Keratinocyte (primary cell): ENCODE measurements around the gene GPC5. TPM values are rescaled to one million over a fixed set of nuclear protein-coding genes. Genes with fewer than 3 reads are reported as not detected.

Source experiments
- DNase-seq: peaks from one replicate; pipeline ENCODE4 v3.0.0-alpha.2; 2011; ENCODE audit warnings: low read depth, missing footprints, low spot score
- FAIRE-seq: peaks from 2 replicates; lab custom pipeline; 2011; peaks lifted over from hg19 to GRCh38; lab: Jason Lieb, UNC
- H2AFZ ChIP-seq: 2 replicates; pipeline ENCODE4 v1.6.0; 2012; ENCODE audit warnings: low read length, control low read depth, inconsistent platforms; ENCODE audit not compliant: control insufficient read depth
- H3K27ac ChIP-seq: 2 replicates; pipeline ENCODE4 v1.5.1; 2011; ENCODE audit warnings: low read length; ENCODE audit not compliant: control insufficient read depth, insufficient read depth
- H3K27me3 ChIP-seq: 3 replicates; pipeline ENCODE4 v1.6.0; 2011; ENCODE audit warnings: low read length; ENCODE audit not compliant: control insufficient read depth, insufficient read depth; ENCODE audit errors: extremely low read depth
- H3K36me3 ChIP-seq, 2 experiments: 2 replicates in 1 of 2; 3 replicates in 1 of 2; pipeline ENCODE4 v1.5.1; 2011; ENCODE audit warnings: low read length in 2 of 2, mild to moderate bottlenecking in 1 of 2; ENCODE audit not compliant: control insufficient read depth in 2 of 2, insufficient read depth in 2 of 2; ENCODE audit errors: extremely low read depth in 1 of 2
- H3K4me1 ChIP-seq: 3 replicates; pipeline ENCODE4 v1.5.1; 2011; ENCODE audit warnings: low read length; ENCODE audit not compliant: control insufficient read depth, insufficient read depth; ENCODE audit errors: extremely low read depth
- H3K4me2 ChIP-seq: 3 replicates; pipeline ENCODE4 v1.6.0; 2011; ENCODE audit warnings: low read depth, low read length; ENCODE audit not compliant: control insufficient read depth, insufficient read depth; ENCODE audit errors: extremely low read depth
- H3K4me3 ChIP-seq, 3 experiments: fragments of 200-600 bp in 1 of 3; sonication (generic) in 1 of 3; 2 replicates in 2 of 3; 3 replicates in 1 of 3; pipeline ENCODE4 v1.5.1; 2011 to 2016; ENCODE audit warnings: low read length in 3 of 3, mild to moderate bottlenecking in 3 of 3, control low read depth in 2 of 3, inconsistent platforms in 1 of 3, low read depth in 1 of 3, mixed read lengths in 1 of 3, mixed run types in 1 of 3, moderate library complexity in 1 of 3; ENCODE audit not compliant: control insufficient read depth in 2 of 3, insufficient read depth in 2 of 3; ENCODE audit errors: extremely low read depth in 1 of 3
- H3K79me2 ChIP-seq: 2 replicates; pipeline ENCODE4 v1.6.0; 2012; ENCODE audit warnings: low read length; ENCODE audit not compliant: control insufficient read depth, insufficient read depth
- H3K9ac ChIP-seq: 3 replicates; pipeline ENCODE4 v1.6.0; 2011; ENCODE audit warnings: low read length; ENCODE audit not compliant: control insufficient read depth, insufficient read depth; ENCODE audit errors: extremely low read depth
- H3K9me1 ChIP-seq: 3 replicates; pipeline ENCODE4 v1.6.0; 2011; ENCODE audit warnings: low read length; ENCODE audit not compliant: control insufficient read depth, insufficient read depth; ENCODE audit errors: extremely low read depth
- H3K9me3 ChIP-seq: 2 replicates; pipeline ENCODE4 v1.5.1; 2012; ENCODE audit warnings: low read depth, low read length; ENCODE audit not compliant: control insufficient read depth
- H4K20me1 ChIP-seq: 3 replicates; pipeline ENCODE4 v1.6.0; 2011; ENCODE audit warnings: low read length; ENCODE audit not compliant: control insufficient read depth, insufficient read depth; ENCODE audit errors: extremely low read depth
- EZH2 ChIP-seq: IDR thresholded peaks from one replicate; pipeline ENCODE4 v1.6.1; 2012; ENCODE audit warnings: inconsistent platforms, mild to moderate bottlenecking, low read length, moderate library complexity
- dilution Hi-C: fragments of 300-500 bp; cut with MboI; formaldehyde crosslinking; loops from one replicate; pipeline ENCODE4 v1.7.0; 2020; ENCODE audit warnings: low sequenced_read_pairs; ENCODE audit not compliant: extremely low pct_ligation_motif_present
- polyA plus RNA-seq, 5 experiments: library from polyadenylated mRNA; depleted of rRNA in 3 of 5; stranded (reverse) in 3 of 5; stranded (forward) in 1 of 5; unstranded in 1 of 5; fragments of >200 nt; gene quantifications; 1 replicate in 1 of 5; 2 replicates in 3 of 5; 3 replicates in 1 of 5; pipeline versions ENCODE4 v1.2.1 to v1.2.3, GENCODE V29; 2011 to 2012; ENCODE audit warnings: missing spikeins in 2 of 5, low read depth in 1 of 5, low replicate concordance in 1 of 5
- TF ChIP-seq, protein P1 (sequence below), 3 experiments: IDR thresholded peaks in 1 of 3; conservative IDR thresholded peaks in 1 of 3; optimal IDR thresholded peaks in 1 of 3; 2 replicates in 2 of 3; 3 replicates in 1 of 3; pipeline versions ENCODE3 to v1.5.1; 2011; ENCODE audit warnings: low read length in 3 of 3, mild to moderate bottlenecking in 3 of 3, moderate library complexity in 2 of 3, control low read depth in 1 of 3, inconsistent platforms in 1 of 3; ENCODE audit not compliant: insufficient read depth in 2 of 3; ENCODE audit errors: extremely low read depth in 1 of 3

GPC5 gene
- polyA plus RNA-seq, 1 donor (not counting 4 experiments of a cell fraction or from before 2014, with no cell fraction given), result 0.10 TPM

DNA sequence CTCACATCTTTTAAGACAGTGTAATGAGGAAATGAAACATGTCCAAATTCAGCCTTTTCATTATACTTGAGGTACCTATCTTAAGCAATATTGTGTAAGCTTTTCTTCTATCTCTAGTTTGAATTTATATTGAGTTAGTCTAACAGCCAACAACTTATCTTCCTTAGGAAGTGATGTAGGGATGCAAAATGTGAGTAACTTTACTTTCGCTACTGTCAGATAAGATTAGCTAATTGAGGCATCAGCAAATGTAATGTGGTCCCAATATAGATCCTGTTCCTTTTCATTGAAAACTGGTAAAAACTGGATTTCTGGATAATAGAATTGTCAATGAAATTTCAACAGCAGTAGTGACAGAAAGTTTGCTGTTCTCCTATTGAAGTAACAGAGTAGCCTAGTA lies 902.2 kb downstream of the GPC5 start:
- no peak for DNase-seq
- TF ChIP-seq, protein P1, sequence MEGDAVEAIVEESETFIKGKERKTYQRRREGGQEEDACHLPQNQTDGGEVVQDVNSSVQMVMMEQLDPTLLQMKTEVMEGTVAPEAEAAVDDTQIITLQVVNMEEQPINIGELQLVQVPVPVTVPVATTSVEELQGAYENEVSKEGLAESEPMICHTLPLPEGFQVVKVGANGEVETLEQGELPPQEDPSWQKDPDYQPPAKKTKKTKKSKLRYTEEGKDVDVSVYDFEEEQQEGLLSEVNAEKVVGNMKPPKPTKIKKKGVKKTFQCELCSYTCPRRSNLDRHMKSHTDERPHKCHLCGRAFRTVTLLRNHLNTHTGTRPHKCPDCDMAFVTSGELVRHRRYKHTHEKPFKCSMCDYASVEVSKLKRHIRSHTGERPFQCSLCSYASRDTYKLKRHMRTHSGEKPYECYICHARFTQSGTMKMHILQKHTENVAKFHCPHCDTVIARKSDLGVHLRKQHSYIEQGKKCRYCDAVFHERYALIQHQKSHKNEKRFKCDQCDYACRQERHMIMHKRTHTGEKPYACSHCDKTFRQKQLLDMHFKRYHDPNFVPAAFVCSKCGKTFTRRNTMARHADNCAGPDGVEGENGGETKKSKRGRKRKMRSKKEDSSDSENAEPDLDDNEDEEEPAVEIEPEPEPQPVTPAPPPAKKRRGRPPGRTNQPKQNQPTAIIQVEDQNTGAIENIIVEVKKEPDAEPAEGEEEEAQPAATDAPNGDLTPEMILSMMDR (optimal IDR thresholded peaks at IDR 0.05 in 1 of 3, IDR thresholded peaks at IDR 0.05 in 1 of 3, conservative IDR thresholded peaks at IDR 0.05 in 1 of 3; ENCODE audit: extremely low read depth in 1 of 3, insufficient read depth in 2 of 3, low read length in 3 of 3), result no peak
- H3K36me3 ChIP-seq, result no peaks in the 10 kb centered on the region
- no peak overlapping the region for H3K27ac ChIP-seq
- H3K9ac ChIP-seq, result no peak overlapping the region
- no peak for FAIRE-seq
- no peaks in the 10 kb centered on the region for H3K9me1 ChIP-seq
- no peaks in the 10 kb centered on the region for H3K27me3 ChIP-seq
- no peak overlapping the region for H2AFZ ChIP-seq
- no peak overlapping the region for H3K4me2 ChIP-seq
- no peaks in the 10 kb centered on the region for H3K79me2 ChIP-seq
- no peaks in the 10 kb centered on the region for H3K9me3 ChIP-seq
- H3K4me1 ChIP-seq, result no peaks in the 10 kb centered on the region
- H3K4me3 ChIP-seq, result no peak overlapping the region
- H4K20me1 ChIP-seq, result no peaks in the 10 kb centered on the region
- dilution Hi-C loops, result no loop called here

DNA sequence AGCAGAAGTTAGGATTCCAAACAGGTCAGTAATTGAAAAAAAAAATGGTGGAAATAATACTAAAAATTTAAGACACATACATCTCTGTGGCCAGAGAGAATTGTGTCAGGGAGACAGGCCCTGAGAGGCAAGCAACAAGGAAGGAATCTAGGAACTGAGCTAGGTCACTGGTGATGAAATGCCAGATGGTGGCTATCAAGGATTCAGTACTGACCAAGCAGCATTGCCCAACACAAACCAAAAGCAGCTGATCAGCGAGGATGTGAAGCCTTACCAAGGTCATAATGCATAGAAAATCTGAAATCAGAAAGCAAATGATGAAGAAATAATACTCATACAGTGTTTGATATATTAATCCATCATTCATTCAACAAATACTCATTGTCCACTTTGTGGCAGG lies 905.0 kb downstream of the GPC5 start:
- Histone ChIP-seq H3K27me3 (no peaks in the 10 kb centered on the region), H3K9me1 (no peaks in the 10 kb centered on the region), H3K4me1 (no peaks in the 10 kb centered on the region), H3K79me2 (no peaks in the 10 kb centered on the region), H3K9ac (no peak overlapping the region), H3K27ac (no peak overlapping the region), H3K4me2 (no peak overlapping the region), H3K9me3 (no peaks in the 10 kb centered on the region), H3K4me3 (no peak overlapping the region), H4K20me1 (no peaks in the 10 kb centered on the region), H3K36me3 (no peaks in the 10 kb centered on the region), H2AFZ (no peak overlapping the region)
- no peak for FAIRE-seq
- dilution Hi-C loops, result no loop called here
- TF ChIP-seq, protein P1 (optimal IDR thresholded peaks at IDR 0.05 in 1 of 3, IDR thresholded peaks at IDR 0.05 in 1 of 3, conservative IDR thresholded peaks at IDR 0.05 in 1 of 3; ENCODE audit: extremely low read depth in 1 of 3, insufficient read depth in 2 of 3, low read length in 3 of 3), result no peak
- no peak for TF ChIP-seq EZH2
- DNase-seq, result no peak
